ENCODE data around the gene AFF1.

The AFF1 gene

DNA sequence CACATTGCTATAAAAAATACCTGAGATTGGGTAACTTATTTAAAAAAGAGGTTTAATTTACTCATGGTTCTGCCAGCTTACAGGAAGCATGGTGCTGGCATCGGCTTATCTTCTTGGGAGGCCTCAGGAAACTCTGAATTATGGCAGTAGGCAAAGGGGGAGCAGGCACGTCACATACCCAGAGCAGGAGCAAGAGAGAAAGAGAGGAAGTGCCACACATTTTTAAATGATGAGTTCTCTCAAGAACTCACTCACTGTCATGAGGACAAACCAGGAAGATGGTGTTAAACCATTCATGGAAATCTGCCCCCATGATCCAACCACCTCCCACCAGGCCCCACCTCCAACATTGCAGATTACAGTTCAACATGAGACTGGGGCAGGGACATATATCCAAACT lies 10.0 kb upstream of the AFF1 start:
- DNase-seq: no peak

- no peak for DNase-seq
Observed at GRCh38 chr4:86926435-86927086, 8.2 kb upstream of the AFF1 start.

GRCh38 chr4:86927843-86928395 lies 6.9 kb upstream of the AFF1 start:
- no peak for DNase-seq

GRCh38 chr4:86928400-86929255 lies 6.2 kb upstream of the AFF1 start:
- no peak for DNase-seq

DNA sequence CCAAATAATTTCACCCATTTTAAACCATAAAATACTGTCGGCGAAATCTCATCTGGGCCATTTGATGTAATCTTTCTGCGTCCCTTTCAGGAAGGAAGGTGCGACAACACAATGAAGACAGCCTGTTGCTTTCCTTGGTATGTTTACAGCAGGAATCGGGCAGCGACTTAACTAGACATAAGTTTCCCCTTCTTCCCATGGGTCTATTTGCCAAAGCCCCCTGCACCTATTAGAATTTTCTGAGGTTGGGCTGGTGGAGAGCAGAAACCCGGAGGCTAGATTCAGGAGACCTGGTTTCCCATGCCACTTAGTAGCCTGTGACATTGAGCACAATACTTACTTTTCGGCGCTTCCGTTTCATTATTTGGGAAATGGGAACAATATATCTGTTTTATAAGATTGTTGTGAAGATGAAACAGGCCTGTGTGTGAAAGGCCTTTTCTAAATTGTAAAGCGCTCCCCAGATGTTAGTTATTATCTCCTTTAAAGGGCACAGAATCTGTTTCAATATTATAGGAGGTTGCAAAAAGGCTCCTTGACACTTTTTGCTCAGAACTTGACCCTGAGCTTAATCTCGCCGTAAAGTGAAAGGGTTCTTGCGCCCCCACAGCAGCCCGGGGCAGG lies 552 bp upstream of the AFF1 start:
- DNase-seq: no peak

GRCh38 chr4:86935566-86935852 lies 698 bp downstream of the AFF1 start:
- no peak for DNase-seq

GRCh38 chr4:86935853-86936733 lies 1.3 kb downstream of the AFF1 start:
- peak; percentile 81 for DNase-seq

- DNase-seq: no peak
Observed at GRCh38 chr4:86938771-86939520, 4.1 kb downstream of the AFF1 start.

GRCh38 chr4:86939729-86940575 lies 5.1 kb downstream of the AFF1 start:
- DNase-seq: no peak

DNA sequence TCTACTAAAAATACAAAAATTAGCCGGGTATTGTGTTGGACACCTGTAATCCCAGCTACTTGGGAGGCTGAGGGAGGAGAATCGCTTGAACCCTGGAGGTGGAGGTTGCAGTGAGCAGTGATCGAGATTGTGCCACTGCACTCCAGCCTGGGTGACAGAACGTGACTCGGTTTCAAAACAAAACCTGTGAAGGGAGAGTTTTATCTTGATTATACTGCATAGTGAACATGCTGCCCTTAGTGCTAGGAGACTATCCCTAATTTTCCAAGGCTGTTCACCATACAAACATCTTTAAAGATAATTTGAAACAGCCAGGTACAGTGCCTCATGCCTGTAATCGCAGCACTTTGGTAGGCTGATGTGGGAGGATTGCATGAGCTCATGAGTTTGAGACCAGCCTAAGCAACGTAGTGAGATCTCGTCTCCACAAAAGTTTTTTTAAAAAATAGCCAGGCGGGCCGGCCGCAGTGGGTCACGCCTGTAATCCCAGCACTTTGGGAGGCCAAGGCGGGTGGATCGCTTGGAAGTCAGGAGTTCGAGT lies 6.2 kb downstream of the AFF1 start:
- DNase-seq: no peak

DNA sequence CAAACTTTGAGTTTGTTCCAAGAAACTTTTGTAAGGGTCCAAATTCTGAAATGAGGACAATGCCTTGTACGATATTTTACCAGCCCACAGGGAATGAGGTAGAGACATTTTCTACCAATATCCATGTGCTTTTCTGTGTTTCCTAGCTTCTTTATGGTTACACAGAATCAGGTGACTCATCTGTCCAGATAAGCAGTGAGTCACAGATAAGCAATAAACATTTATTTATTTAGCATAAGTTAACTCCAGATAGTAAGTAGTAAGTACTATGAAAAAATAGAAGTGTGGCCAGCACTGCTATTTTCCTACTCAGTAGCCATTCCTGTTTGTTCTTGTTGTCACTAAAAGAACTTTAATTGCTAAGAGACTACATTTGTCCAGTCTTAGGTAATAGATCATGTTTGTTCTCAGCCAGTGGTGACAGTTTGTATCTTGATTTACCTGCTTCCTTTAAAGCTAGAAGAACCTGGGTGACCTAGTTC lies 7.4 kb downstream of the AFF1 start:
- no peak for DNase-seq

- DNase-seq: no peak
Observed at GRCh38 chr4:86944964-86945781, 10.4 kb downstream of the AFF1 start.

DNA sequence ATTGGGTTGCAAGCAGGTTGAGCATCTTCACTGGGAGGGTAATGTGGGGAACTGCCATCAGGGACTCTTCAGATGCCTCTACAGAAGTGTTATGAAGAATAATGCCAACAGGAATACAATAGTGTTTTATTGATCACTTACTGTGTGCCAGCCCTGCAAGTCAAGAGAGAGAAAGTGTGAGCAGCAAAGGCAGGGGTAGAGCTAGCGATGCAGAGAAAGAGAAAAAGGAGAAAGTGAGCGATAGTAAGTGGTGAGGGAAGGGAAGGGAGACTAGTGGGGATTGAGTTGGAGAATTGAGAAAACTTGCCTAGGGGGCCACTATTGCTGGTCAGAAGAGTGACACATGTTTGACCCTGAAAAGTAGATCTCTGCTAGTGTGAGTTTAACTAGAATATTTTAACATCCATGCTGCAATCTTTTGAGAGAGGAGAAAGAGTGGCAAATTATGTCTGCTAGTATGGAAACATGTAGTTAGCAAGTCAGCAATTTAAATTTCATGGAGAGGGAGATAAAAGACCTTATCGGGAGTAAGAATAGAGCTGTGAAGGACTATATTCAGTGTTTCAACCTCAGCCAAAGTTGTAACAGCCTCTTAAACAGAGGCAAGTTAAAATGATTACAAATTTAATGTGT lies 12.2 kb downstream of the AFF1 start:
- no peak for DNase-seq

GRCh38 chr4:86947501-86948120 lies 12.8 kb downstream of the AFF1 start:
- DNase-seq: no peak

GRCh38 chr4:86948276-86948675 lies 13.5 kb downstream of the AFF1 start:
- DNase-seq: no peak

DNA sequence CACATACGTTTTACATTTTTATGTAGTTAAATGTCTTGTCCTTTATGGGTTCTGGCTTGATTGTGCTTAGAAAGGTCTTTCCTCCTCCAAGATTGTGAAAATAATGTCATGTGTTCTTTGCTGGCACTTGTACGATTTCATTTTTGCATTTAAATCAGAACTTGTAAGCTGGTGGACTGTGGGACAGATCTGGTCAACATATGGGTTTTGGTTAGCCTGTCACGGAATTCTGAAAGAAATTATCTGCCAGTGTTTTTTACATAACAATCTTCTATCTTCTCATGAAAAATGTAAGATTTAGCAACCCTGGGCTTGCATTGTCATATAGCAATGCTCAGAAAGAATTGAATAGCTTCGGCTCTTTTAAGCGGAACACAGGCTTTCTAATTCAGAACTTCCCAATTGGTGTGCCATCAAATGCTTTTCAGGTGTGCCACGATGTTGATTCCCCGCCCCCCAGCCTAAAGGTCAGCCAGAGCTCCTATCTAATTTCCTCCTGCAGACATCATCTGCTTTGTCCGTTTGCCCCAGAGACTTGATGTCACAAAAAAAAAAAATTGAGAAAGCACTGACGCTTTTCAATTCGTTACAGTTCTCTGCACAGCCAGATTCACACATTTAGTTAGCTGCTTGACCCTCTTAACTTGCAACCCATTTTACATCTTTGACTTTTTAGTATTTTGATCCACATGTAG lies 16.2 kb downstream of the AFF1 start:
- DNase-seq: no peak

DNA sequence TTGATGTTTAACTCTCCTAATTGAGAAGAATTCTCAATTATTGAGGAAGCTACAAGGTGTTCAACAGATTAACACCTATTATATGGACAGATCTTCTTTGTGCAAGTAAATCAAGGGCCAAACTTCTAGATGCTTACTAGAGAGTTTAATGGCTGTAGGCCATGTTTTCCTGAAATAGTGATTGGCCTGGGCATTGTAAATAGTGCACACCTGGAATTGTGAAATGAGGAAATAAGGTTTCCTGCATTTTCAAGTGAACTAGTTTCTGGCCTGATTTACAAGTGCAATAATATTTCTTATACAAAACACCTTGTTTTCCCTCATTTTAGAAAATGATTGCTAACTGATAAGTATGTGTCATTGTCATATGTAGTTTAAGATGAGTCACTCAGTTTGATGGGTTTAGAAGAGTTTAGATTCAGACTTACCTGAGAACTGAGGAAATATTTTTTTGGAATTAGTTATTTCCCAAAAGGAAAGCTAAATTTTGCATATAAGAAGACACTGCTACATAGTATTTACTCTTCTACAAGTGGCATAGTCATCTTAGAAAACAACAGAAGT lies 21.2 kb downstream of the AFF1 start:
- no peak for DNase-seq

- DNase-seq: no peak
Observed at GRCh38 chr4:86957215-86957614, 22.4 kb downstream of the AFF1 start.

Measured in activated CD8-positive, alpha-beta memory T cell treated with anti-CD3 and anti-CD28 coated beads, Interleukin-2, amount 50 U/mL, for 48 hours (primary cell).